ENCODE results near the gene WWOX. TPM values are rescaled to one million over a fixed set of nuclear protein-coding genes. Genes with fewer than 3 reads are reported as not detected.

The WWOX gene
- total RNA-seq, 1 experiment from 2014 or later, result 79.9 TPM

DNA sequence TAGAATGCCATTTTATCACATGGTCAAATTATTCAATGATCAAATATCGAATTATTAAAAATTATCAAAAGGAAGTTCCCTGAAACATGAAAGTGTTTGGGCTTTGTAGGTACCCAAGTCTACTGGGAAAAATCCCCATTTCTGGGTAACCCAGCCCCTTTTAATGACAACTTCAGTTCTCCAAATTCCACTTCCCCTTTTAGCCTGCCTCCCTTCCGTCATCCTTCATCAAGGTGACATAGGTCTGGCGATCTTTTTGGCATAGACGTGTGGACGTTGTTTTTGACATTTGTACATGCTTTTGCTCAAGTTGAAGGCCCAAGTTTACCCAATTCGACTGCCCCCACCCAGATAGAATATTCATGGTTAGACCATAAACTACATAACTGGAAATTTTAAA lies 840.1 kb downstream of the WWOX start:
- BruUV-seq (replicated peaks), result no TSS peak
- TF ChIP-seq, protein P1, sequence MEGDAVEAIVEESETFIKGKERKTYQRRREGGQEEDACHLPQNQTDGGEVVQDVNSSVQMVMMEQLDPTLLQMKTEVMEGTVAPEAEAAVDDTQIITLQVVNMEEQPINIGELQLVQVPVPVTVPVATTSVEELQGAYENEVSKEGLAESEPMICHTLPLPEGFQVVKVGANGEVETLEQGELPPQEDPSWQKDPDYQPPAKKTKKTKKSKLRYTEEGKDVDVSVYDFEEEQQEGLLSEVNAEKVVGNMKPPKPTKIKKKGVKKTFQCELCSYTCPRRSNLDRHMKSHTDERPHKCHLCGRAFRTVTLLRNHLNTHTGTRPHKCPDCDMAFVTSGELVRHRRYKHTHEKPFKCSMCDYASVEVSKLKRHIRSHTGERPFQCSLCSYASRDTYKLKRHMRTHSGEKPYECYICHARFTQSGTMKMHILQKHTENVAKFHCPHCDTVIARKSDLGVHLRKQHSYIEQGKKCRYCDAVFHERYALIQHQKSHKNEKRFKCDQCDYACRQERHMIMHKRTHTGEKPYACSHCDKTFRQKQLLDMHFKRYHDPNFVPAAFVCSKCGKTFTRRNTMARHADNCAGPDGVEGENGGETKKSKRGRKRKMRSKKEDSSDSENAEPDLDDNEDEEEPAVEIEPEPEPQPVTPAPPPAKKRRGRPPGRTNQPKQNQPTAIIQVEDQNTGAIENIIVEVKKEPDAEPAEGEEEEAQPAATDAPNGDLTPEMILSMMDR (conservative IDR thresholded peaks at IDR 0.05; ENCODE audit: low read depth, low read length), result no peak
- TF ChIP-seq EZH2 (IDR thresholded peaks at IDR 0.05; ENCODE audit: borderline replicate concordance, low read depth, low read length, poor library complexity, severe bottlenecking), result no peak
- Histone ChIP-seq H3K4me1 (ENCODE audit: insufficient read depth, low read length, poor library complexity, severe bottlenecking) (no peaks in the 10 kb centered on the region), H3K27me3 (replicated peaks; ENCODE audit: insufficient read depth, low read depth, low read length, poor library complexity) (no peaks in the 10 kb centered on the region), H3K36me3 (ENCODE audit: insufficient read depth, low read length, poor library complexity, severe bottlenecking) (no peaks in the 10 kb centered on the region), H3K4me3 (ENCODE audit: low read depth, low read length, poor library complexity, severe bottlenecking) (no peak overlapping the region), H3K9me3 (ENCODE audit: low read depth, low read length, poor library complexity, severe bottlenecking) (no peaks in the 10 kb centered on the region), H3K27ac (ENCODE audit: low read depth, low read length, poor library complexity, severe bottlenecking) (no peak overlapping the region)
- intact Hi-C loops (cut with micrococcal nuclease; ENCODE audit: unreplicated experiment), result no loop called here
- CTCF ChIA-PET, result no interaction called here
- no peak for DNase-seq (ENCODE audit: low spot score)
- POLR2A ChIA-PET (ENCODE audit: low non-redundant PET), result no interaction called here

DNA sequence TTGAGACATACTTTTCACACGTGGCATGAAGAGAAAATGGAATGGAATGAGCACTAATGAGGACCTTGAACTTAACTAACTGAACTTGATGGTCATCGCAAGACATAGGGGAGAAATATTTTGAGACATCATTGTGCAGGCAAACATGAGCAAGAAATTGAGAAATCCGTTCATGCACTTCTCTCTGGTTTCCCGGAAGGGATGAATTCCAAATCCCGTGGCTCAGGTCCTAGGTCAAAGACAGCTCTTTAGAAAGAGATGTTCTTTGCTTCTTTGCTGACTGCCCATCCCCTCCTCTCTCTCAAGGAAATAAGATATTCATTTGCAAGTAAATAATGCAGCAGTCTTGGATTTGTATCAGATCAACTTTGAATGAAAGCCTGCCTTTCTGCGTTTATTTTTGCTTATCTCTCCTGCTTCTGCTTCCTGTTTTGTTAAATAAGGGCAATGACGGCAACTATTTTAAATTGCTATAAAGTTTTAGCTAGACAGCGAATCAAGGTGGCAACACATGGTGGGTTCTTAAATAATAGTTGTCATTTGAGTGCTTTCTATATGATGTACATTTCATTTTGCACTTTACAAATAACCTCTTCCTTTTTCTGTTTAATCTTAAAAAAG lies 843.3 kb downstream of the WWOX start:
- intact Hi-C loops (cut with micrococcal nuclease; ENCODE audit: unreplicated experiment), result no loop called here
- DNase-seq (ENCODE audit: low spot score), result no peak
- H3K36me3 ChIP-seq (ENCODE audit: insufficient read depth, low read length, poor library complexity, severe bottlenecking), result no peaks in the 10 kb centered on the region
- no peaks in the 10 kb centered on the region for H3K9me3 ChIP-seq (ENCODE audit: low read depth, low read length, poor library complexity, severe bottlenecking)
- no TSS peak for BruUV-seq (replicated peaks)
- H3K4me1 ChIP-seq (ENCODE audit: insufficient read depth, low read length, poor library complexity, severe bottlenecking), result no peaks in the 10 kb centered on the region
- H3K4me3 ChIP-seq (ENCODE audit: low read depth, low read length, poor library complexity, severe bottlenecking), result no peak overlapping the region
- TF ChIP-seq, protein P1 (conservative IDR thresholded peaks at IDR 0.05; ENCODE audit: low read depth, low read length), result no peak
- no peak for TF ChIP-seq EZH2 (IDR thresholded peaks at IDR 0.05; ENCODE audit: borderline replicate concordance, low read depth, low read length, poor library complexity, severe bottlenecking)
- ChIA-PET CTCF (no interaction called here), POLR2A (ENCODE audit: low non-redundant PET) (no interaction called here)
- no peaks in the 10 kb centered on the region for H3K27me3 ChIP-seq (replicated peaks; ENCODE audit: insufficient read depth, low read depth, low read length, poor library complexity)
- no peak overlapping the region for H3K27ac ChIP-seq (ENCODE audit: low read depth, low read length, poor library complexity, severe bottlenecking)

DNA sequence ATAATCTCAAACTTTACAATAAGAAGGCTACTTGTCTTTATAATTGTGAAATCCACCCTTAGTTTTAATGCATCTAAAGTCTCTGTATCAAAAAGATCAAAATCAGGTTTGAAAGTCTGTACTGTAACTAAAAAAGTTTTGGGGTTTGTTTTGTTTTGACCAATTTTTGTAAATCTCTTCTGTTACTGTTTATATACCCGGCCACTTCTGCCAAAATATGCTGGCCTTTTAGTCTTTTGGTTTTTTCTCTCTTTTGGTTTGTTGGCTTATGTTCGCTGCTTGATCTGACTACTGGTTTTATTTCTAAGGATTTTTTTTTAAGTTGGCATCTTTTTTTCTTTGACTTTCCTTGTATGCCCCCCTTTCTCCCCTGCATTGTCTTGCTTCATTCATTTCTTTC lies 845.9 kb downstream of the WWOX start:
- no peaks in the 10 kb centered on the region for H3K36me3 ChIP-seq (ENCODE audit: insufficient read depth, low read length, poor library complexity, severe bottlenecking)
- ChIA-PET POLR2A (ENCODE audit: low non-redundant PET) (no interaction called here), CTCF (no interaction called here)
- H3K4me1 ChIP-seq (ENCODE audit: insufficient read depth, low read length, poor library complexity, severe bottlenecking), result no peaks in the 10 kb centered on the region
- no peak for DNase-seq (ENCODE audit: low spot score)
- TF ChIP-seq, protein P1 (conservative IDR thresholded peaks at IDR 0.05; ENCODE audit: low read depth, low read length), result no peak
- TF ChIP-seq EZH2 (IDR thresholded peaks at IDR 0.05; ENCODE audit: borderline replicate concordance, low read depth, low read length, poor library complexity, severe bottlenecking), result no peak
- no peak overlapping the region for H3K27ac ChIP-seq (ENCODE audit: low read depth, low read length, poor library complexity, severe bottlenecking)
- no peaks in the 10 kb centered on the region for H3K9me3 ChIP-seq (ENCODE audit: low read depth, low read length, poor library complexity, severe bottlenecking)
- no peak overlapping the region for H3K4me3 ChIP-seq (ENCODE audit: low read depth, low read length, poor library complexity, severe bottlenecking)
- no peaks in the 10 kb centered on the region for H3K27me3 ChIP-seq (replicated peaks; ENCODE audit: insufficient read depth, low read depth, low read length, poor library complexity)
- intact Hi-C loops (cut with micrococcal nuclease; ENCODE audit: unreplicated experiment), result no loop called here
- BruUV-seq (replicated peaks), result no TSS peak

All from A673 (cell line).